ENCODE measurements around the gene ARSB.

DNA sequence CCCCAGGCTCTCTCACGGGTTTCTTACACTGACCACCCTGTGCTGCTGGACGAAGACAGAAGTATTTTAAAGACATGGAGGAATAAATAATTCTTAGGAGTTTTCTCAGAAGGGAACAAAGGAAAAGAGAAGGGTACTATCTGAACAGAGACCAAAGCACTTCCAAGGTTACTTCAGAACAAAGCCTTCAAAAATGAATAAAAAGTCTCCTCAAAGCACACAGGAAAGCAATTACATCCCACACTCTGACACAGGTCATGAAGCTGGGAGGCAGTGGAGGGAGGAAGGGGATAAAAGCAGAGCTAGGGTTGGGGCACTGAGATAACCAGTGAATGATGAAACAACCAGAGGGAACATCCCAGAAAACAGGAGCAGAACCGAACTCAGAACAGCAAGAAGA, 151.8 kb downstream of the ARSB start:
- TF ChIP-seq POLR2AphosphoS5 (IDR thresholded peaks at IDR 0.05; ENCODE audit: low read depth, low read length): no peak
- TF ChIP-seq, protein P1, sequence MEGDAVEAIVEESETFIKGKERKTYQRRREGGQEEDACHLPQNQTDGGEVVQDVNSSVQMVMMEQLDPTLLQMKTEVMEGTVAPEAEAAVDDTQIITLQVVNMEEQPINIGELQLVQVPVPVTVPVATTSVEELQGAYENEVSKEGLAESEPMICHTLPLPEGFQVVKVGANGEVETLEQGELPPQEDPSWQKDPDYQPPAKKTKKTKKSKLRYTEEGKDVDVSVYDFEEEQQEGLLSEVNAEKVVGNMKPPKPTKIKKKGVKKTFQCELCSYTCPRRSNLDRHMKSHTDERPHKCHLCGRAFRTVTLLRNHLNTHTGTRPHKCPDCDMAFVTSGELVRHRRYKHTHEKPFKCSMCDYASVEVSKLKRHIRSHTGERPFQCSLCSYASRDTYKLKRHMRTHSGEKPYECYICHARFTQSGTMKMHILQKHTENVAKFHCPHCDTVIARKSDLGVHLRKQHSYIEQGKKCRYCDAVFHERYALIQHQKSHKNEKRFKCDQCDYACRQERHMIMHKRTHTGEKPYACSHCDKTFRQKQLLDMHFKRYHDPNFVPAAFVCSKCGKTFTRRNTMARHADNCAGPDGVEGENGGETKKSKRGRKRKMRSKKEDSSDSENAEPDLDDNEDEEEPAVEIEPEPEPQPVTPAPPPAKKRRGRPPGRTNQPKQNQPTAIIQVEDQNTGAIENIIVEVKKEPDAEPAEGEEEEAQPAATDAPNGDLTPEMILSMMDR (IDR thresholded peaks at IDR 0.05): no peak
- no peak for TF ChIP-seq EP300 (IDR thresholded peaks at IDR 0.05; ENCODE audit: borderline replicate concordance in 1 of 2, low read depth in 1 of 2, low read length in 1 of 2)
- TF ChIP-seq TCF12 (IDR thresholded peaks at IDR 0.05): no peak
- no peak for TF ChIP-seq SMC3 (IDR thresholded peaks at IDR 0.05; ENCODE audit: low read depth, low read length)
- no peak for TF ChIP-seq RCOR1 (IDR thresholded peaks at IDR 0.05; ENCODE audit: low read length)

All from SK-N-SH (cell line).